Stimulated activated memory B cell treated with anti-CD40 and anti-IgM and Interleukin-4, amounts not matched to agents 10 μg/mL and 1 μg/mL and 100 μg/mL, for 72 hours (primary cell): ENCODE results near the gene TRAPPC4.

Experiments used
- ATAC-seq: fragments of 150-1000 bp; cut with Tn5 transposase; 2 replicates; pipeline ENCODE4 v1.10.0; 2021
- H3K27ac Mint-ChIP-seq: one replicate; pipeline ENCODE4 v1.8.0; 2022; ENCODE audit warnings: mild to moderate bottlenecking, mixed read lengths
- H3K27me3 Mint-ChIP-seq: one replicate; pipeline ENCODE4 v1.8.0; 2022; ENCODE audit warnings: mixed read lengths
- H3K36me3 Mint-ChIP-seq: one replicate; pipeline ENCODE4 v1.8.0; 2022; ENCODE audit warnings: mixed read lengths
- H3K4me1 Mint-ChIP-seq: one replicate; pipeline ENCODE4 v1.8.0; 2022; ENCODE audit warnings: mixed read lengths
- H3K4me3 Mint-ChIP-seq: one replicate; pipeline ENCODE4 v1.8.0; 2022; ENCODE audit warnings: mild to moderate bottlenecking, moderate library complexity, mixed read lengths
- H3K9me3 Mint-ChIP-seq: one replicate; pipeline ENCODE4 v1.8.0; 2022; ENCODE audit warnings: mixed read lengths

TRAPPC4 gene

DNA sequence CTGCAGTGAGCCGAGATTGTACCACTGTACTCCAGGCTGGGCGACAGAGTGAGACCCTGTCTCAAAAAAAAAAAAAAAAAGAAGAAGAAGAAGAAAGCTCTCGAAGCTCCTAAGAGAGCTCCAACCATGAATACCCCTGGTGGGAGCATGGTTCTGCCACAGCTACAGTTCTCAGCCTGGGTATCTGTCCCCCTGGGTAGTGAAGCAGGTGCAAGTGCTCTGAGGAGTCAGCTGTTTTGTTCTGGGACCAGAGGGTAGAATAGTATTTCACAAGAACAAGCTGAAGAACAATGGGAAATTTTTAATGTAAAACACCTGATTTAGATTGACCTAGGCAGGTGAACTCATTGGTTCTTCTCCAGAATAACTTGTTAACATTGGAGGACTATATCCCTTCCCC, 42.7 kb downstream of the TRAPPC4 start:
- no peak for ATAC-seq
- H3K9me3 Mint-ChIP-seq, result no peaks in the 10 kb centered on the region
- H3K4me1 Mint-ChIP-seq, result peaks cover 30% of the 10 kb centered on the region
- no peak overlapping the region for H3K27ac Mint-ChIP-seq
- no peak overlapping the region for H3K4me3 Mint-ChIP-seq
- H3K36me3 Mint-ChIP-seq, result no peaks in the 10 kb centered on the region
- H3K27me3 Mint-ChIP-seq, result no peaks in the 10 kb centered on the region

DNA sequence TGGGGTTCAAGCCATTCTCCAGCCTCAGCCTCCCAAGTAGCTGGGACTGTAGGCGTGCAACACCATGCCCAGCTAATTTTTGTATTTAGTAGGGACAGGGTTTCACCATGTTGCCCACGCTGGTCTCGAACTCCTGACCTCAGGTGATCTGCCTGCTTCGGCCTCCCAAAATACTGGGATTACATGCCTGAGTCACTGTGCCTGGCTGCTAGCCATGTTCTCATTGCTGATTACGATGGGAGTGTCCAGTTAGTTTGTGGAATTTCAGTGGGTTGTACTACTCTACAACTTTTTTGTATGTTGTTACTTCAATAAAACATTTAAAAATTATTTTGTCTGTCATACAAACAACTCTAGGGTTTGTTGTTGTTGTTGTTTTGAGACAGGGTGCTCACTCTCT, 44.2 kb downstream of the TRAPPC4 start:
- H3K9me3 Mint-ChIP-seq, result no peaks in the 10 kb centered on the region
- H3K36me3 Mint-ChIP-seq, result no peaks in the 10 kb centered on the region
- H3K27me3 Mint-ChIP-seq, result no peaks in the 10 kb centered on the region
- H3K4me1 Mint-ChIP-seq, result peaks cover 30% of the 10 kb centered on the region
- no peak for ATAC-seq
- no peak overlapping the region for H3K27ac Mint-ChIP-seq
- no peak overlapping the region for H3K4me3 Mint-ChIP-seq

DNA sequence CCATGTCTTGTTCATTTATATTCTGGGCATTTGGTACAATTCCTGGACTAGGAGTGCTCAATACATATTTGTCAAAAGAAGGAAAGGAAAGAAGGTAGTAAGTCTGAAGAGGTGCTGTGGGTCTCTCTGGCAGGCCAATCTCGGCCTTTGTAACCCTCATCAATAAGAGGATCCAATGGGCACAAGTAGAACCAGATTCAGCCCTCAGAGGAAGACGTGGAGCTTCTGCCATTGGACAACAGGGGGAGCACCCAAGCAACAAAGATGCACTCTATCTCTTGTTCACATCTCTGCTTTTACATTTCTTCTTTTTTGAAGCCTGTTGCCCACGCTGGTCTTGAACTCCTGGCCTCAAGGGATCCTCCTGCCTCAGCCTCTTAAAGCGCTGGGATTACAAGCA, 46.8 kb downstream of the TRAPPC4 start:
- Mint-ChIP-seq H3K27ac (no peak overlapping the region), H3K4me1 (peaks cover 31% of the 10 kb centered on the region), H3K4me3 (no peak overlapping the region), H3K27me3 (no peaks in the 10 kb centered on the region), H3K36me3 (peaks cover 11% of the 10 kb centered on the region), H3K9me3 (no peaks in the 10 kb centered on the region)
- ATAC-seq, result no peak

DNA sequence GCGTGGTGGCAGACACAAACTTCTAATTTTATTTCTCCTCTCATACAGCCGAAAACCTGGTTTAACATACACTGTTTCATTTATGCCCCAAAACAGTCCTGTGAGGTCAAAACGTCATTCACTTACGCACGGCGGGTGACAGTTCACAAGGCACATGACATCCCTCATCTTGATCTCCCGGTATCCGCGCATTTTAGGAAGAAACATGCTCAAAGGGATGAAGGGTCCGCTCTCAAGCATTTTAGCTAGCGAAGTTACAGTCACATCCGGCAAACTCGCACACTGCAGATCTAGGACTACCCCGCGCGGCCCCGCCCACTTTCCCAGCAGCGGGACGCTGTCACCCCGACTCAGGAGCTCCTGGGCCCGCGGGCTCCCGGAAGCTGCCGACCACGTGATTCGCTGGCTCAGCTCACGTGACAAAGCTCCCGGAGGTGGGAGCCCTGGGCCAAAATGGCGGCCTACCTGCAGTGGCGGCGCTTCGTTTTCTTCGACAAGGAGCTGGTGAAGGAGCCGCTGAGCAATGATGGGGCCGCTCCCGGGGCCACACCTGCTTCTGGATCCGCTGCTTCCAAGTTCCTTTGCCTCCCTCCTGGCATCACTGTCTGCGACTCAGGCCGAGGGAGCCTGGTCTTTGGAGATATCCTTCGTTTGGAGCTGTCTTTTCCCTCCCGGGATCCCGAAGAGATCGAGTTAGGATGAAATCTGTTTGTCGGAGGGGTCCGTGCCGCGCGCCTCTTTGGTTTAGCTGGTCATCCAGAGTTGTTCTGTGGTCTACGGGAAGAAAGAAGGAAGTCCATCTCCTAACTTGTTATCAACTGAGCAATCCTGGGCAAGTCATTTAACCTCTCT, 49.0 kb downstream of the TRAPPC4 start, which contains the start of gene VPS11:
TSS of gene VPS11 (plus strand) at position 448 of the 852 bp plus-strand sequence. CDS start at position 454, 6 bp downstream.
- Mint-ChIP-seq H3K27ac (peak within 1 kb of the TSS; percentile 89), H3K4me1 (peaks cover 33% of the 10 kb centered on the region), H3K27me3 (no peaks in the 10 kb centered on the region), H3K9me3 (no peaks in the 10 kb centered on the region), H3K4me3 (peak within 1 kb of the TSS; percentile 84), H3K36me3 (peaks cover 23% of the 10 kb centered on the region)
- ATAC-seq, result peak; percentile 99
